CD1c-positive myeloid dendritic cell (primary cell): Measurements from ENCODE around the gene KAZALD1.

Experiments used
- DNase-seq: peaks from one replicate; pipeline ENCODE4 v3.0.0-alpha.2; 2016; ENCODE audit errors: extremely low spot score

Gene KAZALD1

DNA sequence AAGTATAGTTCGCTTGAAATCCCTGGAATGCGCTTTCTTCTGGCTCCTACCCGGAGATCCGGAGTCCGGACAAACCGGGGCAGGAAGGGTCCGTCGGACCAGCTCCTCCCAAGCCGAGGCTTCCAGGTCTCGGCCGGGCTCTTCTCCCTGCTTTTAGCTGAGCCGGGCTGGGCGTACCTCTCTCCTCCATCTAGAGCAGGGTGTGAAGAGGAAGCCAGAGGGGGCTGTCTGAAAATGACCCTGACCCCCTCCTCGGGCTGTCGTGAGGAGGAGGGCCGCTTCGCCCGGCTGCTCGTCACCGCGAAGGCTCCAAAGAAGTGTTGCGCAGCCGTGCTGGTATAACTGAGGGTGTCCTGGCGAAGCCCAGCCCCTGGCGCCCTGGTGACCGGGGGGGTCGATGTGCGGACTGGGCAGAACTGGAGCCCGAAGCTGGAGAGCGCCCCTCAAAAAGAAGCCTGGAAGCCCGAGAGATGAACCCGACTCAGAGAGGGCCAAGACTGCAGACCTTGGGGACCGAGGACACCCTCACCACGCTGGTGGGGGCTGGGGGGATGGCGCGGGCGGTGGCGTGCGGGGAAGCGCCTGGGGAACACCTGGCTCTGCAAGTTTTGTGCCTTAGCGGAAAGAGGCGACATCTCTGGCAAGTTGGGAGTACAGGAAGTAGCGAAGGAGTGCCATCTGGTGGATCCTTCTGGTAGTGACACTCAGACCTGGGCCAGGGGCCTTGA, 5.7 kb downstream of the KAZALD1 start:
- peak; percentile 85 for DNase-seq

DNA sequence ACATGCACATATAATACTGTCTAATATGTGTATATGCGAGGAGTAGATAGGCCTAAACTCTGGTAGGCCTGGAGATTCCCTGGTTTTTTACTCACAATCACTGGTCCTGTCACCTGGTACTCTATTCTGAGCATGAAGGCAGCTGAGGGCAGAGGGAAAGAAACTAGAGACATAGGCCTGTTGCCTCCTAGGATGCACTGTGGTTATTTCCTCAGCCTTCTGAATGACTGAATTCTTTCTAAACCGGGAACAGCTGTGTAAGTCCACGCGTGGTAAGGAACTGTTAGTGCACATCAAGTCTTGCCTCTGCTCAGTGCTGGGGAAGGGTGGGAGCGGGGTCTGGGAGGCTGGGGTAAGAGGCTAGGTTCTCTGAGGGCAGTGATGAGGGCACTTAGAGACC, 7.7 kb downstream of the KAZALD1 start:
- no peak for DNase-seq

DNA sequence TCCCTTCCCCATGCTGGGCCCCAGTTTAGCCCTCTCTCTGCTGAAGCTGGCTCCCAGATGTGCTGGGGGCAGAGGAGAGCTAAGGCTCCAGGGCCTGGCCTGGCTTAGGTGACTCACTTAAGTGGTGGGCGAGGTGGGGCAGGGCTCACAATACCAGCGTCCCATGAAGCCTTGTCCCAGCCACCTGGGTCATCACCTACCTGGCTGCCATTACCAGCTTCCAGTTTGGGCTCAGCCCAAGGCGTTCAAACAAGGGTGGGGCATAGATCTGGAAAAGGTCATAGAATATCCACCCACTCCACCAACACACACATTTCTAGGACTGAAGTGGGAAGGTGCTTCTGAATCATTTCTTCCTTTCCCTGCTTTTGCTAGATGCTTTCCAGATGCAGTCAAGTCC, 8.3 kb downstream of the KAZALD1 start:
- peak; percentile 30 for DNase-seq

DNA sequence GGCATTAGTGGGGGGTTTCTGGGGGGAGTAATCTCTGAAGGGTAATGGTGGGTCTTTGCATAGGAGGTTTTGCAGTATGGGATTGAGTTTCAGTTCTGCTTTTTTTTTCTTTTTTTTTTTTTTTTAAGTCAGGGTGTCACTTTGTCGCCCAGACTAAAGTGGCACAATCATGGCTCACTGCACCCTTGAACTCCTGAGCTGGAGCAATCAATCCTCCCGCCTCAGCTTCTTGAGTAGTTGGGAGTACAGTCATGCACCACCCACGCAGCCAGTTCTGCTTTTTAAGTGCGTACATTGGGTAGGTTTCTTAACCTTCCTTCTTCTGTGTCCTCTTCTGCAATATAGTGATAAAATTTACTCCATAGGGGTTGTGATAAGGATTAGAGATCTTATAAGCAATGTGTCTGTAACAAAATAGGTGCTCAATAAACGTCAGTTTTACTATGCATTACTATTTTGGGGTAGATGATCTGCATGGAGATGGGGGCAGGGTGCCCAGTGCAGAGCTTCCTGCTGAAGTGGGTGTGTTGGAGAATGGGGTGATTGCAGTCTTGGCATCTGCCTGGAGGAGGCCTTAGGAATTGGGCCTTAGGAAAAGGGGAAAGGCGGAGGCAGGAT, 9.6 kb downstream of the KAZALD1 start:
- DNase-seq, result peak; percentile 99

DNA sequence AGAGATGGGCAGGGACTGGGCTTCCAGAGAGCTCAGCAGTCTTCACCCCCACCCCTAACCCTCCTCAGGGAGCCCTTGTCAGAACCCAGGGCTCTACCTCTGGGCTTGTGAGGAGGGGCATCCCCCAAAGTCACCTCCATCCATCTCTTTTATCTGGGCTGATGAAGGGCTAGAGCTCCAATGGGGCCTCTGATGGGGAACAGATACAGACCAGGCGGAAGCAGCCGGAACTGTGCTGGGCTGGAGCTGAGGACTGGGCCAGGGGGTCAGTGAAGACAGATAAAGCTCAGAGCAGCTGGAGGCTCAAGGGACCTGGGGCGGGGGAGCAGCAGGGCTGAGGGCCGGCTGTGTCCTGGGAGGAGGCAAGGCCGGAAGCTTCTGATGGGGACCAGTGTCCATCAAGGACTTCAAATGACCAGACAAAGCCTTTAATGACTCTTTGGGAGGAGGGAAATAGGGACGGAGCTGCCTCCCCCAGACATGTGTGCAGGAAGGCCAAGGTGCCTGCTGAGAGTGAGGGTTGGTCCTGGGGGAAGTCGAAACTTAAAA, 10.2 kb downstream of the KAZALD1 start:
- no peak for DNase-seq

DNA sequence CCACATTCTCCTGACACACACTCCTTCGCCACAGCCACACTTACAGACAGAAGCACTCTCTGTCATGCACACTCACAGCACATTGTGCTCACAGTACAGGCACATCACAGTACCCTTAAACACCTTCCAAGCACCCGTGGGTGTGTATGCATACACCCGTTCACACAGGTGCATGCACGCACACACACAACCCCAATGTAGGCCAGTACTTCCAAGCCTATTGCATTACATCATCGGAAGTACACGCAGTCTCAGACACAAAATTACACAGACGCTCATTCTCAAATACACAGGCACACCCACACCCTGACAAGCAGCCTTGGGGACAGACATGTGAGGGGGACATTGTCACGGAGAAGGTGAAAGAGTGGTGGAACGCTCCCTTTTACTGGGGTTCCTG, 11.1 kb downstream of the KAZALD1 start:
- DNase-seq, result no peak

DNA sequence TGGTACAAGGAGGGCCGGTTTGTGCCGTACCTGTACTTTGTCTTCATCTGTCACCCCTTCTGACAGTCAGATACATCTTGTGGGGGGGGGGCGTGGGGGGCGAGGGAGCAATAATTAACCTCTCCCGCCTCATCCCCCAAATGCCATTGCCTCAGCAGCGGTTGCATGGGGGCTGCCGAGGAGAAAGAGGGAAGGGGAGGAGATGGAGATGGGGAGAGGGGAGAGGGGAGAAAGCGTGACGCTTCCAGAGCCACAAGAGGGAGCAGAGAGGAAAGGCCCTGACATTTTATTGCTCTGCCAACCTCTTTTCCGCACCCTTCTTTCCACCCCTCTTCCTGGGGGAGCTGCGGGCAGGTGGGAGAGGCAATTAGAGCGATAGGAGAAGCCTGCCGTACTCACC, 11.8 kb downstream of the KAZALD1 start:
- no peak for DNase-seq

DNA sequence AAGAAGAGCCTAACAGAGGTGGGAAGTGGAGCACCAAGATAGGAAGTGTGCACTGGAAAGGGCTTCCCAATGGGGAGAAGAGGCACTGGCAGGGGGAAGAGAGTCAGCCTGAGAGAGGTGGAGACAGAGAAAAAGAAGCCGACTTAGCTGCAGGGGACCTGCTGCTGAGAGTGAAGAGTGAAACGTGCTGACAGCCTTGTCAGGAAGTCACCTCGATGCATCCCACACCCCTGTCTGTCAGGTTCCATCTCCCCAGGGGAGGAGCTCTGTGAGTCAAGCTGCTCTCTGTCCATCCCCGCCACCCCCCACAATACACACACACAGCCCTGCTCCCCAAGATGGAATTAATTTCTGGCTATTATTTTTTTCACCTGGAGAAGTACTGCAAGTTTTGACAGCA, 14.0 kb downstream of the KAZALD1 start:
- DNase-seq, result no peak

DNA sequence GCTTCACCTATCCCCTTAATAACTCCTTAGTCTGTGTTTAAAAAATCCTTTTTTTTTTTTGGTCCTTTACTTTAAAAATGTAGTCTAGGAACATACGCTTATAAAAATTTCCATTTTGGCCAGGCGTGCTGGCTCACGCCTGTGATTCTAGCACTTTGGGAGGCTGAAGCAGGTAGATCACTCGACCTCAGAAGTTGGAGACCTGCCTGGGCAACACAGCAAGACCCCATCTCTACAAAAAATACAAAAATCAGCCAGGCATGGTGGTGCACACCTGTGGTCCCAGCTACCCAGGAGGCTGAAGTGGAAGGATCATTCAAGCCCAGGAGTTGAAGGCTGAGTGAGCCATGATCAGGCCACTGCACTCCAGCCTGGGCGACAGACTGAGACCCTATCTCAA, 14.8 kb downstream of the KAZALD1 start:
- no peak for DNase-seq

DNA sequence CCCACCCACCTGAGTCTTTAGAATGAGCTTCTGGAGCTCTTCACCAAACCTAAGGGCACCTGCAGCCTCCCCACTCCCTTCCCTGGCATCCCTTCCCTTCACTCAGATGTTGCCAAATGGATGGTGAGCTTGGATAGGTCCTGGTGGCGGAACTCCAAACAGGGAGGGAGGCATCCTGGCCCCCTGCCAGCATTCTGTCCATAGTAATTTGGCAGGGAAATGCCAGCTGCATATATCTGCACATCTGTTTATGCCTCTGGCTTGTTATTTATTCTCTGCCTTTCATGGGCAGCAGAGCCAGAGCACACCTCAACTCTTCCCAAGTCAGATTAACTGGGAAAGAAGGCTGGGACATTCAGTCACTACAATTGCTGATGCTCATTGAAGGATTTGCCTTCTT, 18.1 kb downstream of the KAZALD1 start:
- no peak for DNase-seq

DNA sequence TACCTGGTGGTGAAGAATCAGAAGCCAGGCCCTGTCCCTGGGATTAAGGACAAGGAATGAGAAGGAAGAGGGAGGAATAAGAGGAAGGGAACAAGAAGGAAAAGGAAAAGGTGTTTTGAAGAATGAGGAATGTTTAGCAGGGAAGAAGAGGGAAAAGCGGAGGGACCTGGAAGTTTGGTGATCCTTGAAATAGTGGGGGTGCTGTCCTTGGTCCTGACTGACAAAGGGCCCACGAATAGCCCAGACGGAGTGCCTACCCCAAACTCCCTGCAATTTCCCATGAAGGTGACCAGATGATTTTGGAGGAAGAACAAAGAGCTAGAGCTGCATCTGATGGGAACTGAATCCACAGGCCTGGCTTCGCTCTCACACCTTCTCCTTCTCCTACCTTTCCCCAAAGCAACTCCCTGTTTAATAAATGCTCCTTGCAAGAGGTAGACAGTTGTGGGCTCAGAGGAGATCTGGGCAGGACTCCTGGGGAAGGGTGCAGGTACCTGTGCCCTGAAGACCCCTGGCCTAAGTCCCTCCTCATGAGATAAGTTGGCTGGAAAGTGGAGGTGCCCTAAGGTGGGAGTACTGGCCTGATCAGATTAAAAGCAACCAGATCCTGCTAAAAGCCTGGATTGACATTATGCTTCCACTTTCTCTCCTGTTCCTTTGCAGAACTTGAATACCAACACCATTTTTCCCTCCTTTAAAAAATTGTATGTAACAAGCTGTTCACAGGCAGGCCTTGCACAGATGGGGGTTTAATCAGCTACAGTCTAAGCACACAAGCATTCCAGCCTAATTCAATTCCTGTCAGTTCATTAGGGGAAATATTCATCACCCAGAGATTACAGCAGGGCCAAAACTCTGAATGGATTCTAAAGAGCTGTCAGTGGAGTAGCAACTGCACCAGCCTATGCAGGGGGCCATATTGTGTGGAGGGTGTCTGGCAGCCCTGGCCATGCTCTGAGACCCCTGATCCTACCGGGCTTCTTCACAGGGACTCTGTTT, 19.4 kb downstream of the KAZALD1 start:
- no peak for DNase-seq

DNA sequence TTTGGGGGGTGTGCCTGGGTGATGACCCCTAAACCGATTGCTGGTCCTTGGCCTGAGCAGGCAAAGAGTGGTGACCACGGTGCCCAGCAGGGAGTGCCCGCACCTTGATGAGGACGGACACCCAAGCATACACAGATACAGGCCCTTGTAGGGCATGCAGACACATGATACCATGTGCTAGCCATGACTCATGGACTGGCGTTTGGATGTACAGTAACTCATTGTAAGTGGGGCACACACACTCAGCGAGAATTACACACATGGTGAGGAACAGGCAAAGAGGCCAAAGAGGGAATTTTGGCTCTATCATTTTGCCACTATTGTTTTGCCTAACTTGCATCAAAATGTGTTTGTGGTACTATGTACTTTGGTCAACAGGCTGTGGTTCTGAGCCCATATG, 24.1 kb downstream of the KAZALD1 start:
- no peak for DNase-seq

DNA sequence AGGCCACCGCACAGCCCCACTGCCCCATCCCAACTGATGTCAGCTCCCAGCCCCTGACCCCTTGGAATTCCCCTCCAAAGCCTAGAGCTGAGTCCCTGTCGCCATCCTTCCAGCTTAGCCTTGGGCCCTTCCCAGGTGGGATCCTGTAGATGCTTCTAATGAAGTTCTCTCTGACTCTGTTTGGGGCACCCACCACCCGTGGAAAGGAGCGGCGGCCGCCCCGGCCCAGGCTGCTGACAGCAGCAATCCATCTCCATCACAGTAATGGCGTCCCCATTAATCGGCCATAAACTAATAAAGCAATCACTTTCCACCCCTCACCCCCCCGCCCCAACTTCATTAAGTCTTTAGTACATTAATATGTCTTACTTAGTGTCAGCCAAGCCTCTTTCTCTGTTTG, 25.6 kb downstream of the KAZALD1 start:
- no peak for DNase-seq

DNA sequence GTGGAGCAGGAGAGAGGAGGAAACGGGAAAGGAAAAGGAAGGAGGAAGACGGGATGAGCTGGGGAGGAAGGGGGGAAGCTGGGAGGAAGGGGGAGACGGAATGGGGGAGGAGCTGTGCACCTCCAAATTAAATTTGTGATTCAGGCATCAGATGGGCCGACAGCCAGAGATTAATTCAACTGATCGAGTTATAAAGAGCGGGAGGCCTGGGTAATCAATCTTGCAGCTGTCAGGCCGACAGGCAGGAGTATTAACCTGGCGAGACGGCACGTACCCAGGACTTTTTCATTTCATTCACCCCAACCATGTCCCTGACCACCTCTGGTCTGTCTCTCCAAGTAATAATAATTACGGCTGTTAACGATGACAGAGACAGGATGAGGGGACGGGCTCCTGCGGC, 26.2 kb downstream of the KAZALD1 start:
- DNase-seq, result no peak

DNA sequence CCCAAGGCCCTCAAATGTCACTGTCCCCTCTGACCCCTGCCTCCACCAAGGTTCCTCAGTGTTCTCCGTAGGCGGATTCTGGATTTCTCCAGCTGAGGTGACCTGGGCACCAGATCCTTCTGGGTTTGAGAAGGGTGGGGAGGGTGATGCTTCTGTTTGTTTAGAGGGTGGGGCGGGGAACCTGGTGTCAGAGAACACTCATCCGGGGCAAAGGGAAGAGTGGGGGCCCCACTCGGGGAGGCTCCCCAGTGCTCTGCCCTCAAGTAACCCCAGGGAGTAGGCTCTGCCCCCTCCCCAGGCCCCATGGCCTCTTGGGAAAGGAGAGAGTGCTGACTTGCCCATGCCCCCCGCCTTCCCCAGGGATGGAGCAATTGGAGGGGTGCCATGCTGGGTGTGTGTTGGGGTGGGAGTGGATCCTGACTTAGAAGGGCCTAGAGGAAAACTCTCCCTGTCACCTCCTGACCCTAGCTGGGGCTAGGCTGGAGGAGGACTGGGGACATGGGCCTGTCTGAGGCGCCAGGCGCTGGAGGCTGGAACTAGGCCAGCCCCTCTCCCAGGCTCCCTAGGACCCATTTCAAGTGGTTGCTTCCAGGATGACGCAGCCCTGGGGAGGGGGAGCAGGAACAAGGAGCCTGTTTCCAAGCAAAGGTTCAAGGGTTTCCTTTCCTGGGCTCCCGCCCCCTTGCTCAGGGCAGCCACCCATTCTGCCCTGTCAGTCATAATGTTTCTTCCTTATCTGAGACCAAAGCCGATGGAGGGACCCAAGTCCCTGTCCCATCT, 27.9 kb downstream of the KAZALD1 start:
- no peak for DNase-seq

DNA sequence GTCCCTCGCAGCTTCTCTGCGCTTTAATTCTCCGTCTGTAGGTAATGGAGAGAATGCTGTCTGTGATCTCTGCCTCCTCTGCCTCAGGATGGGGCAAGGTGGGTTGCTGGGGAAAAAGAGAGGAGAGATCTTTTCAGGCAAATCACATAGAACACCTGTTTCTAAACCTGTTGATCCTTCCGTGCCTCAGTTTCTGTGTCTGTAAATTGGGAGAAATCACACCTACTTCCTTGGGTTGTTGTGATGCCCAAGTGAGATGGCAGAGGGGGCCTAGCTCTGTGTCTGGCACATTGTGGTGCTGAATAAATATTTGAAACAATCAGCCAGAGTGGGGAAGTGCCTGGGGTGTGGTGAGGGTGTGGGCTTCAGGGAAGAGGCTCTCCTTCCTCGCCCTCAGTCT, 28.8 kb downstream of the KAZALD1 start:
- no peak for DNase-seq

DNA sequence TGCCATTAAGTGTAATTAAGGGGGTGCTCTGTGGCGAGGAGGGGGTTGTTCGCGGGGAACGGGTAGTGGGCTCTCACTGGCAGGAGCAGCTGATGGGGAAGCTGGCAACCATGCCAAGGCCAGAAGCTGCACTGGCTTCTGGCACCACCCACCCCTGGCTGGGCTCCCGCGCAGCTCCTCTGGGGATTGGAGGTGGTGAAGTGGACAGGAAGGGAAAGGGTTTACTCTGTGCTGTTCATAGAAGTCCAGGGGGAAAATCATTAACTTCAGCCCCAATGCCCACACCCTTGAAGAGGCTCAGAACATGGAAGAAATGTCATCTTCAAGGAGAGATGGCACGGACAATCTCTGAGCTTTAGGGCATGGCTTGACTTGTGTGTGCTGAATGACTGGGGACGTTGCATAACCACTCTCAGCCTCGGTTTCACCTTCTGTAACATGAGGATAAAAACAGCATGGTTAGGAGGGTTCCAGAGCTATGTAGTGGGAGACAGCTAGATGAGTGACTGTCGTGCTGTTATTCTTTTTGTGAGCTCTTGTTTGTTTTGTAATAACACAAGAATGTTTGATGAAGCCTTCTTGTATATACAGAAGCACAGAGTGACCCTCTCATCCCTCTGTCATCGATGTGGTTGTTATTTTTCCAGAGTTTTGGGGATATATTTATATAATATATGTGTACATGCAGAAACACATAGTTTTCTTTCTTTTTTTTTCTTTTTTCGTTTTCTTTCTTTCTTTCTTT, 29.9 kb downstream of the KAZALD1 start:
- DNase-seq, result no peak

DNA sequence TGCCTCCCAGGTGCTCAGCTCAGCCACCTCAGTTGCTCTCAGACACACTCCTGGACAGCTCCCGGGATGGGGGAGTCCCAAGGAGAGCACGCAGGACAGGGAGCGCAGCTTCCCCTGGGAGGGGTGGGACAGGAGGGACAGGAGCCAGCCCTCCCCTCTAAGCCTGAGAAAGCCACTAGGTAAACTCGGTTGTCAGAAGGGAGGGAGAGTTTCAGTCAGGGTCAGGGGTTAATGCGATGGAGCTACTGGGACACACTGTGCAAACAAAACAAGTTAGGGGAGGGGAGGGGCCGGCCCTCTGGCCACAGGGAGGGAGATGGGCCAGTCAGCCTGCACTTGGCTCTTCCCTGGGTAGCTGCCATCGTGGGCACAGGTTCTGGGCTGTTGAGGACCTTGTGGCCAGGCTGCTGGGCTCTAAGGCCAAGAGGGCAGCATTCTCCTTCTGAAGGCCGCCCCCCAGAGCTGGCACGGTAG, 31.1 kb downstream of the KAZALD1 start:
- DNase-seq, result no peak

DNA sequence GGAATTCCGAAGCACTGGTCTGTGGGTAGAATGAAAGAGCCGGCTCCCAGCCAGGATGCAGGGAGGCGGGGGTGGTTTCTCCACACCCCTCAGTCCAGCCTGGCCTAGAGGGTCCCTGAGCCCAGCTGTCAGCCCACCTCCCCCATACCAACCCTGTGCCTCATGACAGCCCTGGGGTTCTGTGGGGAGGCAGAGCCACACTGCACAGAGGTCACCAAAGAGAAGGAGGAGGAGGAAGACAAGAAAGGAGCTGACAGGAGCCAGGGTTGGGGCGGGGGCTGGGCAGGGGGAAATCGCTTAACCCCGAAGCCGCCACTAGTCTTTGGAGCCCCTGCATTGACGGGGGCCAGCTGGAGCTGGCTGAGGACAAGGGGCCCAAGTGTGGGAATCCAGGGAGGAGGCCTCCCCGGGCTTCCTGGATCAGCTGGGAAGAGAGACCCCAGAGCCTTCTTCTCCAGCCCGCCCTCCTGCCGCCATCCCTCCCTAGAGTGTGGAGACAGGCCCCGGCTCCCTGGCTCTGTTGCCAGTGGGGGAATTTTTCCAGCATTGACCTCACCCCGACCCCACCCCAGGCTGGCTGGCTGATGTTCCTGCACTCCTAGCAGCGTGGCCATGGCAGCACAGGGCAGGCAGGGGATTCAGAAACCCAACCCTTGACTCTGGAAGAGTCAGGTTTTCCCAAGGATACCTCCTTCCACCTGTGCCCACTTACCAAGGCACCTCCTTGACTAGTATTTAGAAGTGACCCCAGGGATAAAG, 32.5 kb downstream of the KAZALD1 start:
- DNase-seq, result no peak

DNA sequence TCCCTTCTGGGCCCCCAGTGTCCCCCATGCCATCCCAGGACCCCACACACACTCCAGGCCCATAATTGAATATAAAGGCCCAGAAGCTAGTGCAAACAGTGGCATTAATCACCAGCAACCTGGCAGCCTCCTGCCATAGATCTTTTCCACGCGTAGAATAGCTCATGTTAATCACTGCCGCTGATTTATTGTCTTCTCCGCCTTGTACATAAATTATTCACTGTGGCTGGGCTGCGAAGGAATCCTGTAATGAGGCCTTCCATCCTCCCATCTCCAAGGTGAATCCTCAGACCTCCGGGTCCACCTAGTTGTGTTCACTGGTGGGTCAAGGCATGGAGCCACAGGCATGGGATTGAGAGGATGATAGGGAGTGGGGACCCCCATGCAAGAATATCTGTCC, 33.2 kb downstream of the KAZALD1 start:
- DNase-seq, result no peak
